C4-2B (cell line): ENCODE measurements around the gene FRAS1.

Source experiments
- ZFX ChIP-seq: fragments of 450-650 bp; IDR thresholded peaks from 2 replicates; pipeline ENCODE4 v1.6.1; 2017
- TF ChIP-seq, protein P1 (sequence below): fragments of 450-650 bp; conservative IDR thresholded peaks from 2 replicates; pipeline ENCODE4 v1.5.1; 2017; ENCODE audit warnings: mild to moderate bottlenecking

DNA sequence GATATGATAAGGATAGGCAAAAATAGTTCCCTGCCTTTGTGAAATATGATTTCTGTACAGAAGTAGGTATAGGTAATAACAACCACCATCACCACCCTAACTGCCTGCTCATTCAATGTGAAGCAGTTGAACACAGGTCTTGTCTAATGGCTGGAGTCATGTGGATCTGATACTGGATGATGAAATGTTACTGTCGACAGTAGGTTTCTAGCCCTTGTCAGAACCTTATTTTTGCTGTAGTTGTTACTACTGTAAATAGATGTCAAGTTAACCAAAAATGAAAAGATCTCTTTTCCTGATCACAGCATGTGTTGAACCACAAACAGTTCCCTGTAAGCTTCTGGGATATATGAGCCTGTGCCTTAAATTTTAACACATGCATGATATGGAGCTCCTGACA, 142.9 kb downstream of the FRAS1 start:
- TF ChIP-seq, protein P1, sequence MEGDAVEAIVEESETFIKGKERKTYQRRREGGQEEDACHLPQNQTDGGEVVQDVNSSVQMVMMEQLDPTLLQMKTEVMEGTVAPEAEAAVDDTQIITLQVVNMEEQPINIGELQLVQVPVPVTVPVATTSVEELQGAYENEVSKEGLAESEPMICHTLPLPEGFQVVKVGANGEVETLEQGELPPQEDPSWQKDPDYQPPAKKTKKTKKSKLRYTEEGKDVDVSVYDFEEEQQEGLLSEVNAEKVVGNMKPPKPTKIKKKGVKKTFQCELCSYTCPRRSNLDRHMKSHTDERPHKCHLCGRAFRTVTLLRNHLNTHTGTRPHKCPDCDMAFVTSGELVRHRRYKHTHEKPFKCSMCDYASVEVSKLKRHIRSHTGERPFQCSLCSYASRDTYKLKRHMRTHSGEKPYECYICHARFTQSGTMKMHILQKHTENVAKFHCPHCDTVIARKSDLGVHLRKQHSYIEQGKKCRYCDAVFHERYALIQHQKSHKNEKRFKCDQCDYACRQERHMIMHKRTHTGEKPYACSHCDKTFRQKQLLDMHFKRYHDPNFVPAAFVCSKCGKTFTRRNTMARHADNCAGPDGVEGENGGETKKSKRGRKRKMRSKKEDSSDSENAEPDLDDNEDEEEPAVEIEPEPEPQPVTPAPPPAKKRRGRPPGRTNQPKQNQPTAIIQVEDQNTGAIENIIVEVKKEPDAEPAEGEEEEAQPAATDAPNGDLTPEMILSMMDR = no peak
- no peak for TF ChIP-seq ZFX
